Endothelial cell of umbilical vein (primary cell): ENCODE measurements around the gene MELTF. TPM values are rescaled to one million over a fixed set of nuclear protein-coding genes. Genes with fewer than 3 reads are reported as not detected.

Experiments used
- BruUV-seq: library from RNA; stranded (reverse); fragments of 400-500 nt; replicated peaks from 2 replicates; lab custom pipeline; 2021; lab: Mats Ljungman, UMichigan
- CTCF ChIA-PET: fragments of 300-600, 350-600 bp; sonication (Branson Sonifier 250); formaldehyde crosslinking; loops from one replicate; lab custom pipeline; 2021; ENCODE audit warnings: antibody characterized with exemption, inconsistent platforms; lab: Charles Lee
- POLR2A ChIA-PET: fragments of 300-600, 350-600 bp; sonication (Branson Sonifier 250); formaldehyde crosslinking; loops from one replicate; lab custom pipeline; 2021; ENCODE audit warnings: antibody characterized with exemption, inconsistent platforms; lab: Charles Lee
- DNase-seq: peaks from one replicate; pipeline ENCODE4 v3.0.0-alpha.2; 2011; ENCODE audit warnings: low read depth, low spot score
- FAIRE-seq: peaks from 2 replicates; lab custom pipeline; 2011; peaks lifted over from hg19 to GRCh38; lab: Jason Lieb, UNC
- H2AFZ ChIP-seq: 2 replicates; pipeline ENCODE4 v1.6.0; 2012; ENCODE audit warnings: low read depth, low read length, control low read depth, inconsistent platforms
- H3K27ac ChIP-seq: 2 replicates; pipeline ENCODE4 v1.5.1; 2011; ENCODE audit warnings: low read depth, mild to moderate bottlenecking, control low read depth, low read length, moderate library complexity; ENCODE audit not compliant: insufficient read depth
- H3K27me3 ChIP-seq, 2 experiments: 2 replicates each; pipeline versions ENCODE4 v1.6.0 to v1.6.1; 2011; ENCODE audit warnings: low read length in 2 of 2, mixed read lengths in 1 of 2; ENCODE audit not compliant: control insufficient read depth in 2 of 2, insufficient read depth in 2 of 2
- H3K36me3 ChIP-seq, 2 experiments: 2 replicates in 1 of 2; 3 replicates in 1 of 2; pipeline ENCODE4 v1.5.1; 2011; ENCODE audit warnings: low read length in 2 of 2, mild to moderate bottlenecking in 1 of 2, moderate library complexity in 1 of 2; ENCODE audit not compliant: control insufficient read depth in 2 of 2, insufficient read depth in 2 of 2; ENCODE audit errors: extremely low read depth in 1 of 2
- H3K4me1 ChIP-seq: 3 replicates; pipeline ENCODE4 v1.5.1; 2011; ENCODE audit warnings: mild to moderate bottlenecking, low read length; ENCODE audit not compliant: control insufficient read depth, insufficient read depth; ENCODE audit errors: extremely low read depth
- H3K4me2 ChIP-seq: 2 replicates; pipeline ENCODE4 v1.6.1; 2011; ENCODE audit warnings: low read length, control low read depth, mixed read lengths; ENCODE audit not compliant: insufficient read depth
- H3K4me3 ChIP-seq, 3 experiments: fragments of 200-600 bp in 1 of 3; sonication (generic), shearing (Covaris generic) in 1 of 3; replicated peaks in 1 of 3; 2 replicates each; pipeline ENCODE4 v1.5.1; 2011 to 2016; ENCODE audit warnings: control low read depth in 3 of 3, low read length in 3 of 3, mild to moderate bottlenecking in 2 of 3, inconsistent platforms in 1 of 3, low read depth in 1 of 3, moderate library complexity in 1 of 3; ENCODE audit not compliant: insufficient read depth in 1 of 3
- H3K79me2 ChIP-seq: 2 replicates; pipeline ENCODE4 v1.6.0; 2012; ENCODE audit warnings: low read length, inconsistent platforms; ENCODE audit not compliant: control insufficient read depth, insufficient read depth
- H3K9ac ChIP-seq: replicated peaks from 2 replicates; pipeline ENCODE3; 2011; ENCODE audit warnings: low read length, control low read depth; ENCODE audit not compliant: insufficient read depth; ENCODE audit errors: extremely low read depth
- H3K9me1 ChIP-seq: replicated peaks from 3 replicates; pipeline ENCODE4 v1.6.0; 2011; ENCODE audit warnings: mild to moderate bottlenecking, low read length; ENCODE audit not compliant: control insufficient read depth, insufficient read depth; ENCODE audit errors: extremely low read depth
- H3K9me3 ChIP-seq: replicated peaks from 2 replicates; pipeline ENCODE4 v1.5.1; 2012; ENCODE audit warnings: low read length, inconsistent platforms; ENCODE audit not compliant: control insufficient read depth, insufficient read depth
- H4K20me1 ChIP-seq: replicated peaks from 2 replicates; pipeline ENCODE3; 2011; ENCODE audit warnings: mild to moderate bottlenecking, low read length; ENCODE audit not compliant: control insufficient read depth, insufficient read depth; ENCODE audit errors: extremely low read depth
- CTCF ChIP-seq, 2 donors: IDR thresholded peaks; 1 replicate in 1 of 2; 2 replicates in 1 of 2; pipeline ENCODE4 v1.5.1; 2011; ENCODE audit warnings: low read length in 2 of 2, mild to moderate bottlenecking in 2 of 2, moderate library complexity in 2 of 2, control low read depth in 1 of 2, inconsistent platforms in 1 of 2, low read depth in 1 of 2; ENCODE audit not compliant: insufficient read depth in 1 of 2; ENCODE audit errors: extremely low read depth in 1 of 2
- EZH2 ChIP-seq: IDR thresholded peaks from 2 replicates; pipeline ENCODE4 v1.6.1; 2012; ENCODE audit warnings: borderline replicate concordance, low read depth, mild to moderate bottlenecking, moderate library complexity, low read length, inconsistent platforms; ENCODE audit not compliant: severe bottlenecking
- POLR2AphosphoS5 ChIP-seq: IDR thresholded peaks from 2 replicates; pipeline ENCODE4 v1.6.1; 2012; ENCODE audit warnings: low read depth, mild to moderate bottlenecking, control low read depth, low read length, moderate library complexity; ENCODE audit not compliant: insufficient read depth
- dilution Hi-C: fragments of 300-500 bp; cut with MboI; formaldehyde crosslinking; loops from one replicate; pipeline ENCODE4 v1.15.0; 2019; ENCODE audit warnings: low sequenced_read_pairs; ENCODE audit not compliant: extremely low pct_ligation_motif_present
- intact Hi-C: fragments of 100-400 bp; cut with micrococcal nuclease; formaldehyde crosslinking; loops from one replicate; pipeline ENCODE4 v1.10.0; 2022
- polyA plus RNA-seq, 4 experiments: library from polyadenylated mRNA; depleted of rRNA in 3 of 4; stranded (reverse) in 3 of 4; unstranded in 1 of 4; fragments of >200 nt; gene quantifications; 2 replicates each; pipeline versions ENCODE4 v1.2.1 to v1.2.3, GENCODE V29; 2011 to 2012; ENCODE audit warnings: missing spikeins in 1 of 4
- total RNA-seq: library from RNA; stranded (reverse); gene quantifications from 2 replicates; pipeline ENCODE4 v1.2.3, GENCODE V29; 2021

Gene MELTF
- total and polyA plus RNA-seq, 2 donors (not counting 3 experiments of a cell fraction or from before 2014, with no cell fraction given) = 0.59 to 2.3 TPM

GRCh38 chr3:196965804-196966173, 63.8 kb downstream of the MELTF start:
- H4K20me1 ChIP-seq = no peaks in the 10 kb centered on the region
- POLR2A ChIA-PET = no interaction called here
- FAIRE-seq (no peak), DNase-seq (no peak)
- intact Hi-C loops (loop anchor here (5.0 kb wide), 1 partner anchor 443 kb away; no protein-coding TSS in a partner anchor), dilution Hi-C loops (no loop called here)
- no peaks in the 10 kb centered on the region for H3K9me1 ChIP-seq
- CTCF ChIA-PET = interaction anchor here (1.2 kb wide), 1 partner anchor 280 kb away, joined by 3 read pairs; no protein-coding TSS in a partner anchor
- H3K9me3 ChIP-seq = no peaks in the 10 kb centered on the region
- no peak overlapping the region for H2AFZ ChIP-seq
- BruUV-seq = no TSS peak
- no peak overlapping the region for H3K9ac ChIP-seq
- H3K4me2 ChIP-seq = no peak overlapping the region
- no peaks in the 10 kb centered on the region for H3K36me3 ChIP-seq
- H3K79me2 ChIP-seq = no peaks in the 10 kb centered on the region
- H3K27me3 ChIP-seq = peaks cover 0 to 2% of the 10 kb centered on the region in 2 experiments
- no peak overlapping the region for H3K4me3 ChIP-seq
- no peak overlapping the region for H3K27ac ChIP-seq
- no peak for TF ChIP-seq POLR2AphosphoS5
- H3K4me1 ChIP-seq = peaks cover 3% of the 10 kb centered on the region

GRCh38 chr3:196965112-196965803, 64.4 kb downstream of the MELTF start:
- intact Hi-C loops = loop anchor here (5.0 kb wide), 1 partner anchor 443 kb away; no protein-coding TSS in a partner anchor
- H4K20me1 ChIP-seq = no peaks in the 10 kb centered on the region
- dilution Hi-C loops = no loop called here
- H3K9me3 ChIP-seq = no peaks in the 10 kb centered on the region
- no peak overlapping the region for H3K27ac ChIP-seq
- no peaks in the 10 kb centered on the region for H3K27me3 ChIP-seq
- no peak overlapping the region for H3K4me3 ChIP-seq
- no peak for DNase-seq
- H3K9me1 ChIP-seq = no peaks in the 10 kb centered on the region
- ChIA-PET CTCF (no interaction called here), POLR2A (no interaction called here)
- no TSS peak for BruUV-seq
- TF ChIP-seq CTCF (IDR thresholded peaks at IDR 0.05; ENCODE audit: extremely low read depth in 1 of 2, insufficient read depth in 1 of 2, low read depth in 1 of 2, low read length in 2 of 2) = no peak
- TF ChIP-seq EZH2 = no peak
- no peak overlapping the region for H2AFZ ChIP-seq
- FAIRE-seq = no peak
- no peak overlapping the region for H3K9ac ChIP-seq
- no peak overlapping the region for H3K4me2 ChIP-seq
- H3K36me3 ChIP-seq = no peaks in the 10 kb centered on the region
- H3K79me2 ChIP-seq = no peaks in the 10 kb centered on the region
- peaks cover 3% of the 10 kb centered on the region for H3K4me1 ChIP-seq
